Spleen (tissue), 11 donors: ENCODE results near the gene NCDN. TPM values are rescaled to one million over a fixed set of nuclear protein-coding genes. Genes with fewer than 3 reads are reported as not detected.

Source experiments
- DNase-seq: peaks from one replicate; pipeline ENCODE4 v3.0.0-alpha.2; 2020
- H3K27ac ChIP-seq, 8 donors: fragments of 200-600 bp; sonication (generic) in 7 of 8; 1 replicate in 4 of 8; 2 replicates in 4 of 8; pipeline versions ENCODE4 v1.5.0 to v1.8.0; 2016 to 2021; ENCODE audit warnings: inconsistent platforms in 4 of 8, mild to moderate bottlenecking in 4 of 8, moderate library complexity in 1 of 8
- H3K27me3 ChIP-seq, 7 donors: fragments of 200-600 bp; sonication (generic) in 6 of 7; replicated peaks in 1 of 7; 1 replicate in 4 of 7; 2 replicates in 3 of 7; pipeline versions ENCODE4 v1.5.0 to v1.8.0; 2016 to 2021; ENCODE audit warnings: inconsistent platforms in 3 of 7, mild to moderate bottlenecking in 1 of 7
- H3K36me3 ChIP-seq, 6 donors: fragments of 200-600 bp; sonication (generic) in 5 of 6; 1 replicate in 4 of 6; 2 replicates in 2 of 6; pipeline versions ENCODE4 v1.5.0 to v1.8.0; 2016 to 2021; ENCODE audit warnings: inconsistent platforms in 2 of 6
- H3K4me1 ChIP-seq, 6 donors: fragments of 200-600 bp; sonication (generic) in 5 of 6; 1 replicate in 3 of 6; 2 replicates in 3 of 6; pipeline versions ENCODE4 v1.5.0 to v1.8.0; 2016 to 2021; ENCODE audit warnings: inconsistent platforms in 3 of 6
- H3K4me3 ChIP-seq, 8 donors: fragments of 200-600 bp; sonication (generic) in 7 of 8; 1 replicate in 4 of 8; 2 replicates in 4 of 8; pipeline versions ENCODE4 v1.5.0 to v1.8.0; 2016 to 2021; ENCODE audit warnings: inconsistent platforms in 4 of 8, mild to moderate bottlenecking in 4 of 8, moderate library complexity in 2 of 8
- H3K9me3 ChIP-seq, 8 donors: fragments of 200-600 bp; sonication (generic) in 7 of 8; 1 replicate in 4 of 8; 2 replicates in 4 of 8; pipeline versions ENCODE4 v1.5.0 to v1.8.0; 2016 to 2021; ENCODE audit warnings: inconsistent platforms in 4 of 8
- POLR2A ChIP-seq, 3 donors: fragments of 450-650 bp; IDR thresholded peaks; one replicate each; pipeline ENCODE4 v1.5.1; 2017; ENCODE audit warnings: antibody characterized with exemption in 3 of 3, mild to moderate bottlenecking in 1 of 3
- POLR2AphosphoS5 ChIP-seq, 3 donors: sonication (generic); formaldehyde crosslinking; IDR thresholded peaks; one replicate each; pipeline ENCODE4 v1.5.1; 2017; ENCODE audit warnings: antibody characterized with exemption in 3 of 3
- WGBS, 5 donors: extraction: QIAGEN DNeasy Blood & Tissue Kit in 3 of 5; methylation state at CpG; one replicate each; pipeline versions ENCODE4 v1.1.5 to v1.1.7; 2013 to 2018; 5-methylcytosine and 5-hydroxymethylcytosine counted together
- intact Hi-C: fragments of 100-400 bp; cut with DNase I; formaldehyde crosslinking; loops from one replicate; pipeline ENCODE4 v1.15.0; 2023; ENCODE audit warnings: low total_unique reads
- polyA plus RNA-seq, 3 donors: library from polyadenylated mRNA; stranded (reverse); fragments of 200-250 nt; gene quantifications; one replicate each; pipeline ENCODE4 v1.2.1, GENCODE V29; 2013
- total RNA-seq, 7 donors: library from RNA; depleted of rRNA in 3 of 7; stranded (reverse); fragments of >200 nt in 3 of 7; fragmentation: NEBNext Ultra II Directional in 4 of 7; extraction: Animal tissue kit (Norgen Biotek cat#: 25700) in 4 of 7; gene quantifications; one replicate each; pipeline versions ENCODE4 v1.1.0 to v1.2.1, GENCODE V29; 2016 to 2021
- TF ChIP-seq, protein P1 (sequence below), 11 experiments: fragments of 200-600 bp in 7 of 11; fragments of 450-650 bp in 4 of 11; sonication (generic) in 4 of 11; IDR thresholded peaks in 8 of 11; conservative IDR thresholded peaks in 3 of 11; 1 replicate in 7 of 11; 2 replicates in 4 of 11; pipeline versions ENCODE4 v1.4.0 to v1.8.0; 2016 to 2021; ENCODE audit warnings: antibody characterized with exemption in 11 of 11, inconsistent platforms in 4 of 11, mild to moderate bottlenecking in 1 of 11
- donor health status: healthy with polysubstance abuse.
- donor health status: DM: no; HTN: no; CAD: no; lungs with moderate emphysema.
- donor health status: DM: no; HTN: no; CAD: no.
- donor health status: Bipolar disorder and iron deficiency.
- donor health status: healthy.
- donor health status: DM: no; HTN: no; CAD: no.
- donor health status: DM: yes; HTN: yes; CAD: no.

The NCDN gene
- total and polyA plus RNA-seq, 10 donors, result 4.2 to 19.1 (median 16.5) TPM

DNA sequence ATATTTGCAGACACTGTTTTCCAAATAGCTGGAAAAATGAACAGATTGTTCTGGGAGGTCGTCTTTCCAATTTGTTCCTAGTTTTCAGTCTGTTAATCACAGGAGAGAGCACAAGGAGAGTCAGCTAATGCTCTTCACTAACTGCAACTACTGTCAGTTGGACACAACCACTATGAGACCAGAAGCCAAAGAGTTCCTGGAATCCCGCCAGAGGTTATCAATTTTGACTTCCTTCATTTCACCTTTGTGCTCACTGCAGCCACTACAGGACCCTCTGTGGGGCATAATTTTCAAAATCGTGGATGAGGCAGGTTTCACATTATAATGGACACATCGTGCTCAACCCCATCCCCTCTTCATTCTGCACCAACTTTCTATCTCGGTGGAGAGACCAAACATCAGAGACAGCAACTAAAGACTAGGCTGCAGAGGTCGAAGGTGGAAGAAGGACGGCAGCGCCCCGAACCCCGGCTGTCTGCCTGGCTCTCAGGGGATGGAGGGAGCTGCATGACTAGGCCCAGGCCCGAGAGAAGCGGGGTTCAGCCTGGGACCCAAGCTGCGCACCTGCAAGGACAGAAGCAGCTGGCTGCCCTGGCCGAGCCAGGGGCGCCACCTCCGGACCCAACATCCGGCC is 998 bp upstream of the NCDN start:
- 3 to 5% (median 4%) methylated on average over 13 to 17 of the region's 17 CpGs for WGBS, 5 donors
- intact Hi-C loops, result no loop called here
- H3K4me3 ChIP-seq, result peak overlapping the region; percentile 76 to 99 (median 90)

DNA sequence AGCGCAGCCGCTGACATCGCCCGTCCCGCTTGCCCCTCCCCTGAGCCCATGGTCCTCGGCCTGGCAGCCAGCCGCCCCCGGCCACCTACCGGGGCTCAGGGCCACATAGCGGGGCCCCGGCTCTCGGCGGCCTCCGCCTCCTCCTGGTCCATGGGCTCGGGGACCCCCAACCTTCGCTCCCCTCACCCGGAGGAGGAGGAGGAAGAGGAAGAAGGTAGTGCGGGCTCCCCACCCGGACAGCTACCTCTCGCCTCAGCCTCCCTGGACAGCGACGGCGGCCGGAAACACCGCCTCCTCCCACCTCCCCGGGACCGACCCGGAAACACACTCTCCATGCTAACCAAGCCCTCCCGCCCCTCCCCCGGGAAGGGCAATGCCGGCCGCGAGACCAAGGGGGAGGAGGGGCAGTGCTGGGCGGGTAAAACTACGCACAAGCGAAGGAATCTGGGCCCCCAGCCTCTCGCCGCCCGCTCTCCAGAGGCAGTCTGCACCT is 435 bp upstream of the NCDN start, which contains the start of gene KIAA0319L:
Gene KIAA0319L, minus strand, starts transcription at position 286 of the 493 bp plus-strand sequence. CDS start 2,912 bp downstream, outside the sequence.
- Histone ChIP-seq H3K27ac (peak within 1 kb of the TSS; percentile 90 to 99 (median 98)), H3K4me3 (peak within 1 kb of the TSS; percentile 76 to 99 (median 90)), H3K36me3 (peaks cover 0 to 42% (median 14%) of the 10 kb centered on the region in 6 donors), H3K4me1 (peaks cover 20 to 93% (median 56%) of the 10 kb centered on the region in 6 donors), H3K9me3 (no peaks in the 10 kb centered on the region), H3K27me3 (no peaks in the 10 kb centered on the region)
- intact Hi-C loops, result no loop called here
- TF ChIP-seq, protein P1, sequence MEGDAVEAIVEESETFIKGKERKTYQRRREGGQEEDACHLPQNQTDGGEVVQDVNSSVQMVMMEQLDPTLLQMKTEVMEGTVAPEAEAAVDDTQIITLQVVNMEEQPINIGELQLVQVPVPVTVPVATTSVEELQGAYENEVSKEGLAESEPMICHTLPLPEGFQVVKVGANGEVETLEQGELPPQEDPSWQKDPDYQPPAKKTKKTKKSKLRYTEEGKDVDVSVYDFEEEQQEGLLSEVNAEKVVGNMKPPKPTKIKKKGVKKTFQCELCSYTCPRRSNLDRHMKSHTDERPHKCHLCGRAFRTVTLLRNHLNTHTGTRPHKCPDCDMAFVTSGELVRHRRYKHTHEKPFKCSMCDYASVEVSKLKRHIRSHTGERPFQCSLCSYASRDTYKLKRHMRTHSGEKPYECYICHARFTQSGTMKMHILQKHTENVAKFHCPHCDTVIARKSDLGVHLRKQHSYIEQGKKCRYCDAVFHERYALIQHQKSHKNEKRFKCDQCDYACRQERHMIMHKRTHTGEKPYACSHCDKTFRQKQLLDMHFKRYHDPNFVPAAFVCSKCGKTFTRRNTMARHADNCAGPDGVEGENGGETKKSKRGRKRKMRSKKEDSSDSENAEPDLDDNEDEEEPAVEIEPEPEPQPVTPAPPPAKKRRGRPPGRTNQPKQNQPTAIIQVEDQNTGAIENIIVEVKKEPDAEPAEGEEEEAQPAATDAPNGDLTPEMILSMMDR (IDR thresholded peaks at IDR 0.05 in 8 of 11, conservative IDR thresholded peaks at IDR 0.05 in 3 of 11), result no peak
- TF ChIP-seq POLR2A (IDR thresholded peaks at IDR 0.05) (peak in 1 of 3 donors; percentile 1), POLR2AphosphoS5 (IDR thresholded peaks at IDR 0.05) (peak; percentile 75 to 92 (median 84))
- 0 to 1% (median 0%) methylated on average over 3 to 38 of the region's 39 CpGs for WGBS, 5 donors
- peak; percentile 97 for DNase-seq

More for the DNA sequence above, 998 bp upstream of the NCDN start:
- DNase-seq, result no peak
- no peaks in the 10 kb centered on the region for H3K9me3 ChIP-seq
- peak overlapping the region; percentile 90 to 99 (median 98) for H3K27ac ChIP-seq
- H3K36me3 ChIP-seq, result peaks cover 0 to 43% (median 19%) of the 10 kb centered on the region in 6 donors
- peaks cover 20 to 87% (median 53%) of the 10 kb centered on the region in 6 donors for H3K4me1 ChIP-seq
- TF ChIP-seq POLR2AphosphoS5 (IDR thresholded peaks at IDR 0.05) (no peak), POLR2A (IDR thresholded peaks at IDR 0.05) (no peak)
- TF ChIP-seq, protein P1 (IDR thresholded peaks at IDR 0.05 in 8 of 11, conservative IDR thresholded peaks at IDR 0.05 in 3 of 11), result no peak
- H3K27me3 ChIP-seq, result no peaks in the 10 kb centered on the region

DNA sequence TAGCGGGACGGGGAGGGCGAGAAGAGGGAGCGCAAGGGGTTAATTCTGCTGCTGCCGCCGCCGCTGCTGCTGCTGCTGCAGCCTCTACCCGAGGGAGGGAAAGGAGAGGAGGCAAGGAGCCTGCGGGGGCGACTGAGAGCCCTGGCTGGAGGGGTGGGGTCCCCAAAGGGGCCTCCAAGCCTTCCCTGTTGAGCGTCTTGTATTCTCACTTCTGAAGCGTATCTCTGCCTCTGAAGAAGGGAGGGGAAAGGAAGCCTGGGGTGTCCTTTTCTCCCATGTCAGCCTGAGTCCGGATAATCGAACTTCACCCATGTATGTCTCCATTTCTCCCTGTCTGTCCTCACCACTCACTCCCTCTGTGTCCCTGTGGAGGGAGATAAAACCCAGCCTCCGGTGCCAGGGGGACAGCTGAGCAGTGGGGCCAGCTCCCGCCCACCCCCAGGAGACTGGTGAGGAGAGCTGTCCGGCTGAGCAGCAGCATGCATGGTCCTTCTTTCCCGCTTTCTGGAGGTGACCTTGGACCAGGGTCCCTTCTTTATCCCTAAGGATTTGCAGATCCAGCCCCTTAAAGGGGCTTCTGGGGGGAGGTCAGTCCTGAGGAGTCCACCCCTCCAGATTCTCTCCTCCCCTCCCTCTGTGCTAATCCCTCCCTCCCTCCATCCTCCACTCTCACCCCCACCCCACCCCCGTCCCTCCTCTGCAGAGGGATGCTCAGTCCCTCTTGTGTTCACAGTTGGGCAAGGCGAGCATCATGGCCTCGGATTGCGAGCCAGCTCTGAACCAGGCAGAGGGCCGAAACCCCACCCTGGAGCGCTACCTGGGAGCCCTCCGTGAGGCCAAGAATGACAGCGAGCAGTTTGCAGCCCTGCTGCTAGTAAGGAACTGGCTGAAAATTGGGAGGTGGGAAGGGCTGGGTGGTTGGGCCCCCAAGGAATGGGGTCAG is 1.0 kb downstream of the NCDN start:
- peak overlapping the region; percentile 76 to 99 (median 90) for H3K4me3 ChIP-seq

More for the DNA sequence above, 1.0 kb downstream of the NCDN start:
- WGBS, 5 donors, result 33 to 41% (median 36%) methylated on average over 17 to 26 of the region's 26 CpGs
- TF ChIP-seq, protein P1 (IDR thresholded peaks at IDR 0.05 in 8 of 11, conservative IDR thresholded peaks at IDR 0.05 in 3 of 11), result no peak
- TF ChIP-seq POLR2A (IDR thresholded peaks at IDR 0.05) (no peak), POLR2AphosphoS5 (IDR thresholded peaks at IDR 0.05) (no peak)
- H3K9me3 ChIP-seq, result no peaks in the 10 kb centered on the region
- peaks cover 0 to 42% (median 5%) of the 10 kb centered on the region in 6 donors for H3K36me3 ChIP-seq
- peak; percentile 84 for DNase-seq
- no peaks in the 10 kb centered on the region for H3K27me3 ChIP-seq
- intact Hi-C loops, result no loop called here
- peaks cover 20 to 93% (median 55%) of the 10 kb centered on the region in 6 donors for H3K4me1 ChIP-seq
- H3K27ac ChIP-seq, result peak overlapping the region; percentile 90 to 99 (median 98)
